Activated naive CD4-positive, alpha-beta T cell treated with anti-CD3 and anti-CD28 coated beads, Interleukin-2, amount 50 U/mL, for 16 hours (primary cell): ENCODE measurements around the gene TOMM7.
"Not testable (repeated sequence)": the region's sequence is repeated elsewhere in the genome, so short reads cannot be mapped to it uniquely, and the experiment has no call there.

ENCODE experiments used
- DNase-seq: peaks from one replicate; pipeline ENCODE4 v3.0.0-alpha.2; 2020

TOMM7 gene

DNA sequence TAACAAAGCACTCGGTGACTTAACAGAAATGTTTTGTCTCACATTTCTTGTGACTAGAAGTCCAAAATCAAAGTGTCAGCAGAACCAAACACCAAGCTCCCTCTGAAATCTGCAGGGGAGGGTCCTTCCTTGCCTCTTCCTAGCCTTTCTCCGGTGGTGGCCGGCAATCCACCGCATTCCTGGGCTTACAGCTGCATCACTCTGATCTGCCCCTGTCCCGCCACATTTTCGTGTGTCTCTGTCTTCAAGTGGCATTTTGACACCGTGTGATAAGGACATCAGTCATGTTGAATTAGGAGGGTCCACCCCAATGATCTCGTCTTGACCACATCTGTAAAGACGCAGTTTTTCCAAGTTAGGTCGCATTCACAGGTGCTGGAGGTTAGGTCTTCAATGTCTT, 30.5 kb upstream of the TOMM7 start:
- no peak for DNase-seq

DNA sequence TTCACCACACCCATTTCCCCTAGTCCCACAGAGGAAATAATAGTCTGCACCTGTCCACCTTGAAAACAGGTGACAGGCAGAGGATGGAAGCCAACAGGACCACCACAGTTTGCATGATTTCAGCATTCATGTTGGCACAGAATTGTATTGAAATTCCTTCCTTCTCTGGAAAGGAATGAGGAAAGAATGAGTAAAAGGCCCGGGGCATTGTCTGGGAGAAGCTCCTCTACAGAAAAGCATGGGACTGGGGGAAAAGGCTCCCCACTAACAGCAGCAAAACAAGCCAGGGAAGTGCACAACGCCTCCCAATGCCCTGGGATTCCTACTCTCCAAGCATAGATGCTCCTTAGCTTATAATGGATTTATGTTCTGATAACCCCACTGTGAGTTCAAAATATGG, 28.5 kb upstream of the TOMM7 start:
- DNase-seq, result no peak

DNA sequence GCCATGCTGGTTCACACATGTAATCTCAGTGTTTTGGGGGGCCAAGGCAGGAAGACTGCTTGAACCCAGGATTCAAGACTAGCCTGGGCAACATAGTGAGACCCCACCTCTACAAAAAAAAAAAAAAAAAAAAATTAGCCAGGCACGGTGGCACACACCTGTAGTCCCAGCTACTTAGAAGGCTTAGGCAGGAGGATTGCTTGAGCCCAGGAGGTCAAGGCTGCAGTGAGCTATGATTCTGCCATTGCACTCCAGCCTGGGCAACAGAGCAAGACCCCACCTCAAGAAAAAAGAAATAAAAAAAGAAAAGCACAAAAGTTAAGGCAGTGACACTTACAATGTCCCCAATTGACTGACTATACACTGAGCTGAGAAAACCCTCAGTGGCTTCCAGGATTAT, 27.7 kb upstream of the TOMM7 start:
- not testable (repeated sequence) for DNase-seq

- DNase-seq, result no peak
Observed at GRCh38 chr7:22849662-22850061, 27.0 kb upstream of the TOMM7 start.

GRCh38 chr7:22849172-22849571, 26.5 kb upstream of the TOMM7 start:
- no peak for DNase-seq

- DNase-seq, result no peak
Observed at GRCh38 chr7:22846961-22847360, 24.3 kb upstream of the TOMM7 start.

GRCh38 chr7:22845221-22845834, 22.7 kb upstream of the TOMM7 start:
- DNase-seq, result no peak

DNA sequence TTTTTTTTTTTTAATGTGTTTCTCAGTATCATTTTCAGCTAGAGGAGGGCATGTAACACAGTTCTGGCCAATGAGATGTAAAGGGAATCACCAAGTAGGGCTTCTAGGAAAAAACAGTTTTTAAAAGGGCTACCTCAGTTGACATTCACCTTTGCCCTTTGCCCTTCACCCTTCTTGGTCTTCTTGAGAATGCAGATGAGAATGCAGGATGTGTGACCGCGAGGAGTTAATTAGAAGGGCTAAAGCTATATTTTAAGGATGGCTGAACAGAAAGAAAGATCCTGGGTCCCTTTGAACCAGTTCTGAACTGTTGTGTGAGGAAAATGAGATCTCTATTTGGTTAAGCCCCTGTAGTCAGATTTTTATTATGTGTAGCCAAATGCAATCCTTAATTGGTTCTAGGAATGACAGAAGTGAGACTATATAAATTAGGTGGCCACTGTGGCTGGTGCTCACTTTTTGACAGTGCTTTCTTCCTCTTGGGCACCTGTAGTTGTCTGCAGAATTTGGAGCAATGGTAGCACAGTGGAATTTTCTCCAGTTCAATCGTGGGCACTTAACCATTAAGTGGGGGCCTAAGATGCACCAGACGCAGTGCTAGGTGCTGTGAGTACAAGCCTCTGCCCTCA, 21.1 kb upstream of the TOMM7 start:
- DNase-seq, result no peak

- no peak for DNase-seq
Observed at GRCh38 chr7:22842973-22843372, 20.3 kb upstream of the TOMM7 start.

DNA sequence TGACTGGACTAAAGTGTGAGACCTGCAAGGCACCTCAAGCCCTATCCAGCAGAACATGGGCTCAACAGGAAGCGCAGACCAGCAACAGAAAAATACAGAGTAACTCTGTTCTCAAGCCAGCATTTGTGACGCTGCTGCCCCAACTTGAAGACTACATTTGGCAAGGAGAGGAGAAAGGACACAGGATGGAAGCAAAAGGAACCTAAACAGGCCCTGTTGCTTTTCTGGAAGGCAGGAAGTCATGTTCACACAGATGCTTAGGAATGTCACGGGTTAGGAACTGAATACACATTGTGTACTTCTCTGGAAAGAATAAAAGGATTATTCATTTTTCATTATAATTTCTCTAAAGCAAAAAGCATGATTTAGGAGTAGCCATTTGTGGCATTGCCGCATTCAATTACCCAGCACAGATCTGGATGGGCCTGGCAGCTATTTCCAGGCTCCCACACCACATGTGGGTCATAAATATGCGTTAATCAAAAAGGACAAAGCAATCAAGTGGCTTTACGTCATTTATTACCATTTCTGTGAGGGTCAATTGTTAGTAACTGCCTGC, 19.8 kb upstream of the TOMM7 start:
- DNase-seq, result no peak

DNA sequence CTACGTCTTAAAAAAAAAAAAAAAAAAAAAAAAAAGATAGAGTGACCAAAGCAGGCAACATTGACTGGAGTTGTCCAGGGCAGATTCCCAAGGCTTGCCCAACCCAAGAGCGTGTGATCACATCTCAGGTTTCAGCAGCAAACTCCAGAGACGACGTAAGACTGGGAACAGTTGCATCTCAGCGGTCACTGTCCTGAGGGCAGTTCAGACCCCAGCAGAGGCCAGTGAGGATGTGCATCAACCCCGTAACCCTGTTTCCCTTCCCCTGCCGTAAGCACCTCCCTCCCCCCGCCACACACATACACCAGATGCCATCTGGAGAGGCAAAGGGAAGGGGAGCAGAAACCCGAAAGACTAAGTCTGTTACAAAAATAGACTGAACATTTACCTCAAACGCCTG, 19.3 kb upstream of the TOMM7 start:
- DNase-seq, result no peak

GRCh38 chr7:22837308-22837707, 14.7 kb upstream of the TOMM7 start:
- DNase-seq, result no peak

GRCh38 chr7:22836506-22836905, 13.9 kb upstream of the TOMM7 start:
- DNase-seq, result not testable (repeated sequence)

GRCh38 chr7:22833957-22834356, 11.3 kb upstream of the TOMM7 start:
- DNase-seq, result no peak

GRCh38 chr7:22833113-22833855, 10.6 kb upstream of the TOMM7 start:
- no peak for DNase-seq

DNA sequence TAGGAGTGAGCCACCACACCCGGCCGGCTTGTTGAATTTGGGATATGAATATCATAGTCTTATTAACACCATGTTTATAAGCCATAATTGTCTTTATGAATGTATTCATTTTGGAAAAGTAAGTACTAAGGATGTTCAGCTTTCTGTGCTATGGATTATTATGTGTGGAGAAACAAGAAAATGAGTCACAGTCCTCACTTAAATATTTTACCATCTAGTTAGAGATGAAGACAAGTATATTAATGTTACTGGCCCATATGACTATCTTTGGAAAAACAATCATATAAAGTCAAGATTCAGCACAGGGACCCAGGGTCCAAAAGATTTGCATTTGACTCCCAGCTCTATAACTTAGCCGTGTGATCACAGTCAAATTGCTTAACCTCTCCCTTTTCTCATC, 9.8 kb upstream of the TOMM7 start:
- no peak for DNase-seq

DNA sequence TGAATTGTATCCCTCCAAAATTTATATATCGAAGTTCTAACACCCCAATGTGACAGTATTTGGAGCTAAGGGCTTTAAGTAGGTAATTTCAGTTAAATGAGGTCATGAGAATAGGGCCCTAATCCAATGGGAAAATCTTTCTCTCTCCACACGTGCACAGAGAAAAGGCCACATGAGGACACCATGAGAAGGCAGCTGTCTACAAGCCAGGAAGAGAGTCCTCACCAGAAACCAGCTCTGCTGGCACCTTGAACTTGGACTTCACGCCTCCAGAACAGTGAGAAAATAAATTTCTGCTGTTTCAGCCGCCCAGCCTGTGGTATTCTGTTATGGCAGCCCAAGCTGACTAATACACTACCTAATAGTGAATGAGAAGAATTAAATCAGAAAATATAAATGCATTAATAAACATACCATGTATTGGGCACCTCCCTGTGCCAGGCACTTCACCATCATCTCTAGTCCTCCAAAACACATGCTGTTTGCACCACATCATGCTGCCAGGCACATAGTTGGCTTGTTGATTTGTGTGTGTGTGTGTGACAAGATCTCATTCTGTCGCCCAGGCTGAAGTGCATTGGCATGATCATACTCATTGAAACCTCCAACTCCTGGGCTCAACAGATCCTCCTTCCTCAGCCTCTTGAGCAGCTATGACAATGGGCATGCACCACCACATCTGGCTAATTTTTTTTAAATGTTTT, 9.1 kb upstream of the TOMM7 start:
- no peak for DNase-seq

- DNase-seq, result no peak
Observed at GRCh38 chr7:22827563-22827962, 4.9 kb upstream of the TOMM7 start.

- DNase-seq, result no peak
Observed at GRCh38 chr7:22826593-22826992, 3.9 kb upstream of the TOMM7 start.

DNA sequence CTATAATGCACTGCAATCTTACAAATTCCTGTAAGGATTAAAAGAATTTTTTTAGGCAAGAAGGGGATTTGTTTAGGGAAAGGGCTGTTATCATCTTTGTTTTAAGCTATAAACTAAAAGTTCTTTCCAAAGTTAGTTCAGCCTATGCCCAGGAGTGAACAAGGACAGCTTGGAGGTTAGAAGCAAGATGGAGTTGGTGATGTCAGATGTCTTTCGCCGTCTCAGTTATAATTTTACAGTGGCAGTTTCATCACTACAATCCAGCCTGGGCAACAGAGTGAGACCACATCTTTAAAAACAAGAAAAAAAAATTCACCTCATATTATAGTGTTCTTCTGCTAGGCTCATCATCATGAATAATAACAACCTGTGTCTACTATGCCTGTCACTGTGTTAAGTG, 2.1 kb upstream of the TOMM7 start:
- DNase-seq, result no peak

GRCh38 chr7:22823142-22823497, 471 bp upstream of the TOMM7 start:
- no peak for DNase-seq

DNA sequence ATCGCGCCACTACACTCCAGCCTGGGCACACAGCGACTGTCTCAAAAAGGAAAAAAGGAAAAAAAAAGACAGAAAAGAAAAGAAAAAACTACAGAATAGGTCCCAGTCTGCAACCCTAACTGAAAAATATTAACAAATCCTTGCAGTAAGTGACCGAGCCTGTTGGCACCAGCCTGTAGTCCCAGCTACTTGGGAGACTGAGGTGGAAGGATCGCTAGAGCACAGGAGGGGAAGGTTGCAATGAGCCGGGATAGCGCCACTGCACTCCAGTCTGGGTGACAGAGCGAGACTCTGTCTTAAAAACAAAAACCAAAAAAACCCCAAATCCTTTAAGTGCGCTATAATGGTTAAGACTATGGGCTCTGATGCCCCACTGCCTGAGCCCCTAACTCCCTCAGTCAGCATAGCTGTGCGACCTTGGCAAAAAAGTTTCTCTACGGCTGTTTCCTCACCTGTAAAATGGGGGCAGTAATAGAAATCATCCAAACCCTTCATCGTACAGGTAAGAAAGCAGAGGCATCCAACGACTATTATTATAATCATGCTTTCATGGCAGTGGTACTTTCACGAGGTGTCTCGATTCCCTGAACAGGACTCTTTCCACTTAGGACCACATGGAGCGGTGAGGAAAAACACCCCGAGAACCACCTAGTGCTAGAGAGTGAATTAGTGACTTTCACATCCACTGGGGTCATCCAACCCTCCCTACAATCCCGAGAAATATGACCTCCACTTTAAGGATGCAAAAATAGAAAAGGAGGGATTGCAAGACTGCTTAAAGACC, 755 bp downstream of the TOMM7 start:
- no peak for DNase-seq

- DNase-seq, result no peak
Observed at GRCh38 chr7:22819476-22819875, 3.2 kb downstream of the TOMM7 start.
